ENCODE results near the gene EIF6. TPM values are rescaled to one million over a fixed set of nuclear protein-coding genes. Genes with fewer than 3 reads are reported as not detected.

Gene EIF6
- total and polyA plus RNA-seq, 2 experiments from 2014 or later, result 149 to 215 TPM

GRCh38 chr20:35264755-35265154, 19.8 kb downstream of the EIF6 start:
- H4K20me1 ChIP-seq (replicated peaks; ENCODE audit: insufficient read depth), result no peaks in the 10 kb centered on the region
- peaks cover 27% of the 10 kb centered on the region for H3F3A ChIP-seq (replicated peaks; ENCODE audit: low read depth)
- no peaks in the 10 kb centered on the region for H3K36me3 ChIP-seq (ENCODE audit: insufficient read depth)
- H3K4me3 ChIP-seq, result no peak overlapping the region
- peak overlapping the region; percentile 88 for H3K27ac Mint-ChIP-seq
- H2AFZ ChIP-seq, result no peak overlapping the region
- TF ChIP-seq, protein P1, sequence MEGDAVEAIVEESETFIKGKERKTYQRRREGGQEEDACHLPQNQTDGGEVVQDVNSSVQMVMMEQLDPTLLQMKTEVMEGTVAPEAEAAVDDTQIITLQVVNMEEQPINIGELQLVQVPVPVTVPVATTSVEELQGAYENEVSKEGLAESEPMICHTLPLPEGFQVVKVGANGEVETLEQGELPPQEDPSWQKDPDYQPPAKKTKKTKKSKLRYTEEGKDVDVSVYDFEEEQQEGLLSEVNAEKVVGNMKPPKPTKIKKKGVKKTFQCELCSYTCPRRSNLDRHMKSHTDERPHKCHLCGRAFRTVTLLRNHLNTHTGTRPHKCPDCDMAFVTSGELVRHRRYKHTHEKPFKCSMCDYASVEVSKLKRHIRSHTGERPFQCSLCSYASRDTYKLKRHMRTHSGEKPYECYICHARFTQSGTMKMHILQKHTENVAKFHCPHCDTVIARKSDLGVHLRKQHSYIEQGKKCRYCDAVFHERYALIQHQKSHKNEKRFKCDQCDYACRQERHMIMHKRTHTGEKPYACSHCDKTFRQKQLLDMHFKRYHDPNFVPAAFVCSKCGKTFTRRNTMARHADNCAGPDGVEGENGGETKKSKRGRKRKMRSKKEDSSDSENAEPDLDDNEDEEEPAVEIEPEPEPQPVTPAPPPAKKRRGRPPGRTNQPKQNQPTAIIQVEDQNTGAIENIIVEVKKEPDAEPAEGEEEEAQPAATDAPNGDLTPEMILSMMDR (conservative IDR thresholded peaks at IDR 0.05; ENCODE audit: low read depth in 2 of 2), result peak; percentile 48 to 83
- no peak for TF ChIP-seq EZH2phosphoT487 (IDR thresholded peaks at IDR 0.05; ENCODE audit: unreplicated experiment)
- H3K4me2 ChIP-seq, result peak overlapping the region; percentile 54; the same call in 1 of the 2 replicates
- H3K36me3 Mint-ChIP-seq (ENCODE audit: low read depth), result no peaks in the 10 kb centered on the region; the same call in 1 of the 3 replicates
- H3K4me1 ChIP-seq (ENCODE audit: insufficient read depth), result peaks cover 37% of the 10 kb centered on the region
- peak; percentile 5 for ATAC-seq
- no peaks in the 10 kb centered on the region for H3K9me2 ChIP-seq (ENCODE audit: insufficient read depth)
- peaks cover 41% of the 10 kb centered on the region for H3K4me1 Mint-ChIP-seq
- peaks cover 15% of the 10 kb centered on the region for H3K27me3 Mint-ChIP-seq (ENCODE audit: insufficient read depth, low read depth, poor library complexity)
- peak; percentile 59 for DNase-seq (ENCODE audit: low spot score)
- H3K27me3 ChIP-seq (ENCODE audit: insufficient read depth), result no peaks in the 10 kb centered on the region
- H3K27ac ChIP-seq (ENCODE audit: low read depth), result peak overlapping the region; percentile 99
- H3K4me3 Mint-ChIP-seq, result peak overlapping the region; percentile 31; the same call in 1 of the 3 replicates
- no peaks in the 10 kb centered on the region for H3K79me2 ChIP-seq (replicated peaks; ENCODE audit: insufficient read depth)
- H3K9me3 Mint-ChIP-seq, result no peaks in the 10 kb centered on the region

GRCh38 chr20:35263532-35264341, 20.8 kb downstream of the EIF6 start:
- H3K27me3 ChIP-seq (ENCODE audit: insufficient read depth), result no peaks in the 10 kb centered on the region
- H2AFZ ChIP-seq, result no peak overlapping the region
- peak overlapping the region; percentile 50 for H3K4me3 Mint-ChIP-seq
- H3K9me2 ChIP-seq (ENCODE audit: insufficient read depth), result no peaks in the 10 kb centered on the region
- H3K36me3 Mint-ChIP-seq (ENCODE audit: low read depth), result no peaks in the 10 kb centered on the region; the same call in 1 of the 3 replicates
- H3K27me3 Mint-ChIP-seq (ENCODE audit: insufficient read depth, low read depth, poor library complexity), result peaks cover 11% of the 10 kb centered on the region
- H3F3A ChIP-seq (replicated peaks; ENCODE audit: low read depth), result peaks cover 24% of the 10 kb centered on the region
- H3K36me3 ChIP-seq (ENCODE audit: insufficient read depth), result no peaks in the 10 kb centered on the region
- peaks cover 43% of the 10 kb centered on the region for H3K4me1 ChIP-seq (ENCODE audit: insufficient read depth)
- peaks cover 44% of the 10 kb centered on the region for H3K4me1 Mint-ChIP-seq
- DNase-seq (ENCODE audit: low spot score) (no peak), ATAC-seq (no peak)
- TF ChIP-seq STAT1 (IDR thresholded peaks at IDR 0.05; ENCODE audit: unreplicated experiment) (no peak), ZNF114 (CRISPR knock-in tag; IDR thresholded peaks at IDR 0.05) (no peak), JUNB (IDR thresholded peaks at IDR 0.05; ENCODE audit: unreplicated experiment) (no peak), EZH2phosphoT487 (IDR thresholded peaks at IDR 0.05; ENCODE audit: unreplicated experiment) (no peak), POLR2AphosphoS5 (IDR thresholded peaks at IDR 0.05; ENCODE audit: low read depth) (no peak; the same call in 1 of the 2 replicates), ZNF331 (CRISPR knock-in tag; IDR thresholded peaks at IDR 0.05; ENCODE audit: low read depth) (no peak), EZH2 (IDR thresholded peaks at IDR 0.05; ENCODE audit: low read depth, unreplicated experiment) (no peak)
- TF ChIP-seq, protein P2, sequence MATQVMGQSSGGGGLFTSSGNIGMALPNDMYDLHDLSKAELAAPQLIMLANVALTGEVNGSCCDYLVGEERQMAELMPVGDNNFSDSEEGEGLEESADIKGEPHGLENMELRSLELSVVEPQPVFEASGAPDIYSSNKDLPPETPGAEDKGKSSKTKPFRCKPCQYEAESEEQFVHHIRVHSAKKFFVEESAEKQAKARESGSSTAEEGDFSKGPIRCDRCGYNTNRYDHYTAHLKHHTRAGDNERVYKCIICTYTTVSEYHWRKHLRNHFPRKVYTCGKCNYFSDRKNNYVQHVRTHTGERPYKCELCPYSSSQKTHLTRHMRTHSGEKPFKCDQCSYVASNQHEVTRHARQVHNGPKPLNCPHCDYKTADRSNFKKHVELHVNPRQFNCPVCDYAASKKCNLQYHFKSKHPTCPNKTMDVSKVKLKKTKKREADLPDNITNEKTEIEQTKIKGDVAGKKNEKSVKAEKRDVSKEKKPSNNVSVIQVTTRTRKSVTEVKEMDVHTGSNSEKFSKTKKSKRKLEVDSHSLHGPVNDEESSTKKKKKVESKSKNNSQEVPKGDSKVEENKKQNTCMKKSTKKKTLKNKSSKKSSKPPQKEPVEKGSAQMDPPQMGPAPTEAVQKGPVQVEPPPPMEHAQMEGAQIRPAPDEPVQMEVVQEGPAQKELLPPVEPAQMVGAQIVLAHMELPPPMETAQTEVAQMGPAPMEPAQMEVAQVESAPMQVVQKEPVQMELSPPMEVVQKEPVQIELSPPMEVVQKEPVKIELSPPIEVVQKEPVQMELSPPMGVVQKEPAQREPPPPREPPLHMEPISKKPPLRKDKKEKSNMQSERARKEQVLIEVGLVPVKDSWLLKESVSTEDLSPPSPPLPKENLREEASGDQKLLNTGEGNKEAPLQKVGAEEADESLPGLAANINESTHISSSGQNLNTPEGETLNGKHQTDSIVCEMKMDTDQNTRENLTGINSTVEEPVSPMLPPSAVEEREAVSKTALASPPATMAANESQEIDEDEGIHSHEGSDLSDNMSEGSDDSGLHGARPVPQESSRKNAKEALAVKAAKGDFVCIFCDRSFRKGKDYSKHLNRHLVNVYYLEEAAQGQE (IDR thresholded peaks at IDR 0.05; ENCODE audit: unreplicated experiment), result no peak
- peak overlapping the region; percentile 23; the same call in 1 of the 2 replicates for H3K4me3 ChIP-seq
- H3K27ac Mint-ChIP-seq, result peak overlapping the region; percentile 98
- H3K9me3 Mint-ChIP-seq, result no peaks in the 10 kb centered on the region
- H3K79me2 ChIP-seq (replicated peaks; ENCODE audit: insufficient read depth), result no peaks in the 10 kb centered on the region
- peak overlapping the region; percentile 99 for H3K27ac ChIP-seq (ENCODE audit: low read depth)
- H3K4me2 ChIP-seq, result peak overlapping the region; percentile 54
- no peaks in the 10 kb centered on the region for H4K20me1 ChIP-seq (replicated peaks; ENCODE audit: insufficient read depth)
